ENCODE measurements around the gene SLC24A3. TPM values are rescaled to one million over a fixed set of nuclear protein-coding genes. Genes with fewer than 3 reads are reported as not detected.

The SLC24A3 gene
- total RNA-seq, 1 donor from 2014 or later = 33.5 TPM

GRCh38 chr20:19683822-19684221 is 471.4 kb downstream of the SLC24A3 start:
- no peak for DNase-seq

DNA sequence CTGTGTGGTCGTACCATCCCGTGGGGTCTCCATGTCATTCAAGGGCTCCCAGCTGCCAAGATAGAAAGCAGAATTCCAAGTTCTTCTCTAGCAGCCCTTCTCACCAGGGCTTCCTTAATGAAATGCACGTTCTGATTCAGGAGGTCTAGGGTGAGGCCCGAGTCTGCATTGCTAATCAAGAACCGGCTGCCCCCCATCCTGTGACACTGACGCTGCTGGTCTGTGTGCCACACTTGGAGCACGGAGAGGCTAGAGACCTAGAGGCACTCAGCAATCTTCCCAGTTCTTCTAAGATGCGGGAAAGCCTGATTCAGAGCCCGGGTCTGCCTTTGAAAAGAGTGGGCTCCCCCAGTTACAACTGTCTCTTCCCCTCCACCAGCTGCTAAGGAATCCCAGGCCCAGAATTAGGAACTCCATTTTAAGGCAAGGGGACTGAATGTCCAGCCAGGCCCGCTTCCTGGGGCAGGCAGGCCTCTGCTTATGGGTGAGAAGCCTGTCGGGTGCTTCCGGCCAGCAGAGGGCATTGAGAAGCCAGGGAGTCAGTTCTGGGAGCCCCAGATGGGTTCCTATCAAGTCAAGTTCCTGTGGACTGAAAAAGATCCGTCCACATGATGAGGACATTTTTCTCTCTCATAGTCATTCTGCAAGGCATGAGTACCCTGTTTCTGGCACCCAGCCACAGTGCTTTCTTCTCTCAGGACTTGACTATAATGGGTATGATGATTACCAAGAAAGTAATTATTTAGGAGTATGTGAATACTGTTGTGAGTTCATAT is 475.8 kb downstream of the SLC24A3 start:
- DNase-seq = peak; percentile 60

- DNase-seq = no peak
Measured at GRCh38 chr20:19690462-19690861, 478.0 kb downstream of the SLC24A3 start.

GRCh38 chr20:19691125-19691524 is 478.7 kb downstream of the SLC24A3 start:
- DNase-seq = no peak

- DNase-seq = no peak
Measured at GRCh38 chr20:19692100-19692499, 479.7 kb downstream of the SLC24A3 start.

DNA sequence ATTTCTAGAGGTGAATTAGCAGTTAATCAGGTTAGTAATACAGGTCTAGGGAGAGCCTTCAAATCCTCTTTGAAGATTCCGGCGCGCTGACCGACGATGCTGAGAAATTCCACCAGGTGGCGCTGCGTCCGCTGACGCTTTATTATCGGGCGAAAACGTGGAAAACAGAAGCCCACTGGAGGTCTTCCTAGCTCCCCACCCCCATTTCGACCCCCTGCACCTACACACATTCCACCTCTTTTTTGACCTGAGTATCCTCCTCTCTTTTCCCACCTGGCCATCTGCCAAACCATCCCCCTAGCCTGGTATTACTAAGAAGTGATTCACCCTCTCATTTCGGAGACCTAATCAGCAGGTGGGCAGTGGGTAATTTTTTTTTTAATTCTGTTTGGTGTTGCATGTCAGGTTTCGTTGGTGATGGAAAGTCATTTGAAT is 480.3 kb downstream of the SLC24A3 start:
- peak; percentile 68 for DNase-seq

DNA sequence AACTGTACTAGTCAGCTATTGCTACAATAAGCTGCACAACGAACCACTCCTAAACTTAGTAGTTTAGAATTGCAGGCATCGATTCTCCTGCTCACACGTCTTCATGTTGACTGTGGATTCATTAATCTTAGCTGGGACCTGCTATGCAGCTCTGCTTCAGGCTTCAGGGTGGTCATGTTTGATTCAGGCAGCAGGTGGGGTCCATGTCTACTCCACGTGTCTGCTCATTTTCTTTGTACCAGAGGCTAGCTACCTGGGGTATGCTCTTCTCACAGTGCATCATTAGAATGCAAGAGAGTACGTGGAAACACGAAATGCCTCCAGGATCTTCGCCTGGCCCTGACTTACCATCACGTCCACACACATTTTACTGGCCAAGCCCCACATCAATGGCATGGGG is 481.1 kb downstream of the SLC24A3 start:
- no peak for DNase-seq

GRCh38 chr20:19695081-19695480 is 482.6 kb downstream of the SLC24A3 start:
- no peak for DNase-seq

DNA sequence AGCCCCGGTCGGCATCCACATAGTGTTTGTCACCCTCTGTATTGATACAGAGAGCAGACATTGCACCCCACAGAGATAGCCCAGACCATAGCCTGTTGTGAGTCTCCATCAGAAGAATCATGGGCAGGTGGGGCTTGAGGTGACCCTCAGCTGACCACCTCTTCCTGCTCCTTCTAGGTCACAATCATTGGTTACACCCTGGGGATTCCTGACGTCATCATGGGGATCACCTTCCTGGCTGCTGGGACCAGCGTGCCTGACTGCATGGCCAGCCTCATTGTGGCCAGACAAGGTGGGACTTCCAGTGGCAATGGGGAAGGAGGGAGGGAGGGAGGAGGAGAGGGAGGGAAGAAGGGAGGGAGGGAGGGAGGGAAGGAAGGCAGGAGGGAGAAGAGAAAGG is 484.2 kb downstream of the SLC24A3 start:
- DNase-seq = no peak

- DNase-seq = no peak
Measured at GRCh38 chr20:19697415-19697814, 485.0 kb downstream of the SLC24A3 start.

GRCh38 chr20:19699180-19699971 is 486.9 kb downstream of the SLC24A3 start:
- peak; percentile 60 for DNase-seq

DNA sequence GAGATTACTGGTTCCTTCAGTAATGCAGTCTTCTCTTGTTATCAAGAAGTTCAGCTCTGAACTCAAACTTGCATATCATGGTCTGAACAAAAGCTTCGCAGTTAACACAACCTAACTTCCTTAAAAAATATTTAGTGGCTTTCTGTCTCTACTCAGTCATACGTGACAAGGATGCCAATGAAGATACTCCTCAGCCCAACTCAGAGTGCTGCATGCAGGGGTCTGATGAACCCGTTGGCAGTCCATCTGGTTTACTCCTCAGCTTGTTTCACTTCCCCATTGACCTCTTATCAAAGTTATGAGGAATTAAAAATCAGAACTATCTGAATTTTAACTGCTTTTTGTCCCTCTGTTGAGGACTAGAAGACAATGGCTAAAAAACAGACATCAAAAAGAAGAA is 489.0 kb downstream of the SLC24A3 start:
- no peak for DNase-seq

GRCh38 chr20:19706463-19706862 is 494.0 kb downstream of the SLC24A3 start:
- no peak for DNase-seq

DNA sequence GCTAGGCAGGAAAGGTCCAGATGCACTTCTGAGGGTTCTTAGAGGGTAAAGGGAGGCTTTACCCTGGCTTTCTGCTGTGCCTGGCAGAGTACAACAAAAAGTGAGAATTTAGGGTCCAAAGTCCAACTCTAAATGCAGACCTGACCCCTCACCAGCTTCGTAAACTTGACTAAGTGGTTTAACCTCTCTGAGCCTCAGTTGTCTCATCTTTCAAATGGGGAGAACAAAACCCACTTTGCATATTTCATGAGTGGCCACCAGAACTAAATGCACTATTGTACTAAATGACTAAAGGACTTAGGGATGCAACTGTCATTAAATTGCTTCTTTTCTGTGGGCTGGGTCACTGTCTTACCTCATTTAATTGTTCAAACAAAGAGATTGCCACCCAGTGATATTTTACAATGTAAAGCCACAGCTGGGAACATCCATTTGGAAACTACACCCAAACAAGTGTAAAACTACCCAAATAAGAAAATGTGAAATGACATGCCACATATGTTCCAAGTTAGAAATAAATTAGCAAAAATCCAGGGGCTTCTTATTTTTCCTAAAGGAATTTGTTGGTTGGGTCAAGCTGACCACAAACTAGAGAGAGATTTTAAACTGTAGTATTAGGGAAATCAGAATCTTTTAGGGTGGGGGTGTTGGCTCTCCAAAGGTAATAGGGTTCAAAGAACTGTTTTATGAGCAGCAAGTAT is 497.3 kb downstream of the SLC24A3 start:
- peak; percentile 44 for DNase-seq

- peak; percentile 51 for DNase-seq
Measured at GRCh38 chr20:19710336-19711120, 498.1 kb downstream of the SLC24A3 start.

DNA sequence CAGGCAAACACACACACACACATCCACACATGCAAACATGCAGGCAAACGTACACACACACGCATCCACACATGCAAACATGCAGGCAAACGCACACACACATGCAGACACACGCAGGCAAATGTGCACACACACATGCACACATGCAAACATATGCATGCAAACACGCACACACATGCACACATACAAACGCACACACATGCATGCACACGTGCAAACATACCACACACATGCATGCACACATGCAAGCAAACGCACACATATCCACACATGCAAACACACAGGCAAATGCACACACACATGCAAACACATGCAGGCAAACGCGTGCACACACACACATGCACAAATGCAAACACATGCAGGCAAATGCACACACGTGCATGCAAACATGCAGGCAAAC is 498.7 kb downstream of the SLC24A3 start:
- no peak for DNase-seq

DNA sequence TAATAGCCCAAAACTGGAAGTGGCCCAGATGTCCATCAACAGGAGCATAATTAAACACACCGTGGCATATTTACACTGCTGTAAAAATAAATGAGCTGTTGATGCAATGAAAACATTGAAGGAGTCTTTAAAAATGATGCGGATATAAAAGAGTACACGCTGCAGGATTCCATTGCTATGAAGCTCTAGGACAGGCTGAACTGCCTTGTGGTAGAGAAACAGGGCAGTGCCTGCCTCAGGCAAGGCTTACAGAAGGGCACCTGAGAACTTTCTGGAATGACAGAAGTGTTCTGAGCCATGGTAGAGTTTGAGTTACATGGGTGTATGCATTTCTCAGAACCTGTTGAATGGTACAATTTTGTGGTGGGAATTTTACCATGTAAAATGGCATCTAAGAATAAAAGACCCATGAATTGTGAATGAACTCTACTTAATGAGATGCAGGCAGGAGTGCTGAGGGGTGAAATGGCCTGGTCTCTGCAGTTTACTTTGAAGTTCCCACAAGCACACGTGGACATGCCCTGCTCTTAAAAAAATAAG is 500.3 kb downstream of the SLC24A3 start:
- DNase-seq = peak; percentile 65

GRCh38 chr20:19713822-19714578 is 501.6 kb downstream of the SLC24A3 start:
- no peak for DNase-seq

DNA sequence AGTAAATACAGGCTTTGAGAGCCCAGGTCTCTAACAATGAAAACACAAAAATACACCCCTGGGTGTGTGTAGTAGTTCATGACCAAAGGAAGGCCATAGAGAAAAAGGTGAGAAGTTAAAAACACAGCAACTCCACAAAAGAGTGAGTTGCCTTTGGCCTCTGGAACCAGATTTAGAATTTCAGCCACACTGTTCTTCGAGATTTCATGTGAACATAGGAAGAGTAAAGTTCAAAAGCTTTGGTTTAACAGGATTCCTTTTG is 502.1 kb downstream of the SLC24A3 start:
- no peak for DNase-seq

DNA sequence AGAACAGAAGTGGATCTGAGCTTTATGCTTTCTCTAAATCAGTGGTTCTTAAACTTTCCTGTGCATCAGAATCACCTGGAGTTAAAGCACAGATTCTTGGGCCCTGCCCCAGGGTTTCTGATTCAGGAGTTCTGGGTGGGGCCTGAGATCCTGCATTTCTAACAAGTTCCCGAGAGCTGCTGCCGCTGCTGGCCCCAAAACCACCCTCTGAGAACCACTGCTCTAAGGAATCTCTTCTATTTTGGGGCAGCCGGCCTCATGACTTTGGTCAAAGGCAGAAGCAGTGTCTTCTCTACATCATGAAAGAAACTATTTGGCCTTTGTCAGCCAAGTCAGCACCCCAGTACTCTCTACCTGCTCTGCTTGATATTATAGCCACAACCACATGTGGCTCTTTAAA is 503.5 kb downstream of the SLC24A3 start:
- no peak for DNase-seq

DNA sequence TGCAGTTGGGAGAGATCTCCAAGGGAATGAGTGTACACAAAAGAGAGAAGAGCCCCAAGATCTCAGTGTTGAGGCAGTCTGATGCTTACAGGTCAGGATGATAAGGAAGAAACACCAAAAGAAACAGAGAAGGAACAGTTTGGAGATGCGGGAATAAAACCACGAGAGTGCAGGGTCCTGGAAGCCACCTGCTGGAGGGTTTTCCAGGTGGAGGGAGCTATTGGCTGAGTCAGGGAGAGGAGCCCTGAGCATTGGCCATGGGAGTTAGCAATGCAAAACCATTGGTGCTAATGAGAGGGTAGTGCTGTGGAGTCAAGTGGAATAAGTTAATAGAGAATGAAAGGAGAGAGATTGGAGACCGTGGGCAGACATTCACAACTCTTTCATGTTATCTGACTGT is 506.4 kb downstream of the SLC24A3 start:
- no peak for DNase-seq

Measured in tongue (tissue), 2 donors.